Kasumi-1 (cell line): ENCODE data around the gene DIAPH2.

Experiments used
- DNase-seq, 2 experiments: peaks; one replicate each; lab custom pipeline; 2025; lab: John Stamatoyannopoulos, UW

The DIAPH2 gene

GRCh38 chrX:97309487-97310116 lies 625.0 kb downstream of the DIAPH2 start:
- no peak for DNase-seq

GRCh38 chrX:97310373-97310772 lies 625.7 kb downstream of the DIAPH2 start:
- no peak for DNase-seq

- DNase-seq, result no peak
Observed at GRCh38 chrX:97311066-97311778, 626.6 kb downstream of the DIAPH2 start.

- no peak for DNase-seq
Observed at GRCh38 chrX:97314345-97314744, 629.7 kb downstream of the DIAPH2 start.

GRCh38 chrX:97315939-97316338 lies 631.3 kb downstream of the DIAPH2 start:
- DNase-seq, result no peak

GRCh38 chrX:97320305-97320704 lies 635.7 kb downstream of the DIAPH2 start:
- DNase-seq, result no peak

GRCh38 chrX:97322401-97322800 lies 637.8 kb downstream of the DIAPH2 start:
- DNase-seq, result no peak

GRCh38 chrX:97326456-97326855 lies 641.8 kb downstream of the DIAPH2 start:
- DNase-seq, result no peak

- DNase-seq, result no peak
Observed at GRCh38 chrX:97328853-97329390, 644.3 kb downstream of the DIAPH2 start.

GRCh38 chrX:97330151-97330550 lies 645.5 kb downstream of the DIAPH2 start:
- DNase-seq, result no peak

GRCh38 chrX:97332963-97333362 lies 648.3 kb downstream of the DIAPH2 start:
- DNase-seq, result no peak

GRCh38 chrX:97334850-97335249 lies 650.2 kb downstream of the DIAPH2 start:
- DNase-seq, result no peak

- DNase-seq, result no peak
Observed at GRCh38 chrX:97344724-97345123, 660.1 kb downstream of the DIAPH2 start.

- no peak for DNase-seq
Observed at GRCh38 chrX:97358941-97359340, 674.3 kb downstream of the DIAPH2 start.

- DNase-seq, result no peak
Observed at GRCh38 chrX:97363843-97364242, 679.2 kb downstream of the DIAPH2 start.

GRCh38 chrX:97366237-97366636 lies 681.6 kb downstream of the DIAPH2 start:
- no peak for DNase-seq

- DNase-seq, result no peak
Observed at GRCh38 chrX:97367125-97367524, 682.5 kb downstream of the DIAPH2 start.

- no peak for DNase-seq
Observed at GRCh38 chrX:97369947-97370346, 685.3 kb downstream of the DIAPH2 start.

GRCh38 chrX:97372001-97372766 lies 687.5 kb downstream of the DIAPH2 start:
- no peak for DNase-seq

- DNase-seq, result no peak
Observed at GRCh38 chrX:97374266-97374665, 689.6 kb downstream of the DIAPH2 start.

- DNase-seq, result no peak
Observed at GRCh38 chrX:97380200-97380599, 695.6 kb downstream of the DIAPH2 start.

GRCh38 chrX:97384685-97385084 lies 700.0 kb downstream of the DIAPH2 start:
- no peak for DNase-seq

- no peak for DNase-seq
Observed at GRCh38 chrX:97387004-97387403, 702.4 kb downstream of the DIAPH2 start.
